WTC11 (cell line): ENCODE data around the gene BLMH.
"Not testable (repeated sequence)": the region's sequence is repeated elsewhere in the genome, so short reads cannot be mapped to it uniquely, and the experiment has no call there.

ENCODE experiments used
- CBFB ChIP-seq: sonication (generic); formaldehyde crosslinking; IDR thresholded peaks from 2 replicates; pipeline ENCODE4 v1.8.1; 2022; ENCODE audit warnings: mild to moderate bottlenecking, low read depth, missing genetic modification reagents
- CTCF ChIP-seq: fragments of 200-600 bp; IDR thresholded peaks from 2 replicates; pipeline ENCODE4 v1.8.0; 2022; ENCODE audit warnings: antibody characterized with exemption
- JUN ChIP-seq: sonication (generic); formaldehyde crosslinking; IDR thresholded peaks from 2 replicates; pipeline ENCODE4 v1.8.0; 2023; ENCODE audit warnings: mild to moderate bottlenecking, missing genetic modification reagents
- NFYB ChIP-seq: sonication (generic); formaldehyde crosslinking; conservative IDR thresholded peaks from 2 replicates; pipeline ENCODE4 v1.8.0; 2022; ENCODE audit warnings: low read depth, missing genetic modification reagents
- RELA ChIP-seq: sonication (generic); formaldehyde crosslinking; IDR thresholded peaks from 2 replicates; pipeline ENCODE4 v1.8.1; 2022; ENCODE audit warnings: missing genetic modification reagents, mild to moderate bottlenecking, borderline replicate concordance
- ZSCAN18 ChIP-seq: fragments of 250-450 bp; sonication (Bioruptor Pico); IDR thresholded peaks from 2 replicates; pipeline ENCODE4 v2.1.2; 2022; ENCODE audit warnings: mild to moderate bottlenecking, moderate library complexity
- TF ChIP-seq, protein P1 (sequence below): sonication (generic); formaldehyde crosslinking; IDR thresholded peaks from 2 replicates; pipeline ENCODE4 v1.8.1; 2023; ENCODE audit warnings: mild to moderate bottlenecking, missing genetic modification reagents
- TF ChIP-seq, protein P2 (sequence below): sonication (generic); formaldehyde crosslinking; IDR thresholded peaks from 2 replicates; pipeline ENCODE4 v1.8.0; 2022; ENCODE audit warnings: mild to moderate bottlenecking, missing genetic modification reagents
- TF ChIP-seq, protein P3 (sequence below): sonication (generic); formaldehyde crosslinking; conservative IDR thresholded peaks from 2 replicates; pipeline ENCODE4 v1.8.1; 2023; ENCODE audit warnings: mild to moderate bottlenecking, low read depth, missing genetic modification reagents, moderate library complexity

- TF ChIP-seq CTCF; CBFB; RELA (CRISPR knock-in tag); NFYB (CRISPR knock-in tag); JUN (CRISPR knock-in tag); ZSCAN18 (CRISPR knock-in tag): not testable (repeated sequence)
- TF ChIP-seq, protein P1, sequence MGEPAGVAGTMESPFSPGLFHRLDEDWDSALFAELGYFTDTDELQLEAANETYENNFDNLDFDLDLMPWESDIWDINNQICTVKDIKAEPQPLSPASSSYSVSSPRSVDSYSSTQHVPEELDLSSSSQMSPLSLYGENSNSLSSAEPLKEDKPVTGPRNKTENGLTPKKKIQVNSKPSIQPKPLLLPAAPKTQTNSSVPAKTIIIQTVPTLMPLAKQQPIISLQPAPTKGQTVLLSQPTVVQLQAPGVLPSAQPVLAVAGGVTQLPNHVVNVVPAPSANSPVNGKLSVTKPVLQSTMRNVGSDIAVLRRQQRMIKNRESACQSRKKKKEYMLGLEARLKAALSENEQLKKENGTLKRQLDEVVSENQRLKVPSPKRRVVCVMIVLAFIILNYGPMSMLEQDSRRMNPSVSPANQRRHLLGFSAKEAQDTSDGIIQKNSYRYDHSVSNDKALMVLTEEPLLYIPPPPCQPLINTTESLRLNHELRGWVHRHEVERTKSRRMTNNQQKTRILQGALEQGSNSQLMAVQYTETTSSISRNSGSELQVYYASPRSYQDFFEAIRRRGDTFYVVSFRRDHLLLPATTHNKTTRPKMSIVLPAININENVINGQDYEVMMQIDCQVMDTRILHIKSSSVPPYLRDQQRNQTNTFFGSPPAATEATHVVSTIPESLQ (CRISPR knock-in tag), result not testable (repeated sequence)
- TF ChIP-seq, protein P2, sequence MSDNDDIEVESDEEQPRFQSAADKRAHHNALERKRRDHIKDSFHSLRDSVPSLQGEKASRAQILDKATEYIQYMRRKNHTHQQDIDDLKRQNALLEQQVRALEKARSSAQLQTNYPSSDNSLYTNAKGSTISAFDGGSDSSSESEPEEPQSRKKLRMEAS, result not testable (repeated sequence)
- TF ChIP-seq, protein P3, sequence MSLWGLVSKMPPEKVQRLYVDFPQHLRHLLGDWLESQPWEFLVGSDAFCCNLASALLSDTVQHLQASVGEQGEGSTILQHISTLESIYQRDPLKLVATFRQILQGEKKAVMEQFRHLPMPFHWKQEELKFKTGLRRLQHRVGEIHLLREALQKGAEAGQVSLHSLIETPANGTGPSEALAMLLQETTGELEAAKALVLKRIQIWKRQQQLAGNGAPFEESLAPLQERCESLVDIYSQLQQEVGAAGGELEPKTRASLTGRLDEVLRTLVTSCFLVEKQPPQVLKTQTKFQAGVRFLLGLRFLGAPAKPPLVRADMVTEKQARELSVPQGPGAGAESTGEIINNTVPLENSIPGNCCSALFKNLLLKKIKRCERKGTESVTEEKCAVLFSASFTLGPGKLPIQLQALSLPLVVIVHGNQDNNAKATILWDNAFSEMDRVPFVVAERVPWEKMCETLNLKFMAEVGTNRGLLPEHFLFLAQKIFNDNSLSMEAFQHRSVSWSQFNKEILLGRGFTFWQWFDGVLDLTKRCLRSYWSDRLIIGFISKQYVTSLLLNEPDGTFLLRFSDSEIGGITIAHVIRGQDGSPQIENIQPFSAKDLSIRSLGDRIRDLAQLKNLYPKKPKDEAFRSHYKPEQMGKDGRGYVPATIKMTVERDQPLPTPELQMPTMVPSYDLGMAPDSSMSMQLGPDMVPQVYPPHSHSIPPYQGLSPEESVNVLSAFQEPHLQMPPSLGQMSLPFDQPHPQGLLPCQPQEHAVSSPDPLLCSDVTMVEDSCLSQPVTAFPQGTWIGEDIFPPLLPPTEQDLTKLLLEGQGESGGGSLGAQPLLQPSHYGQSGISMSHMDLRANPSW (CRISPR knock-in tag), result not testable (repeated sequence)
These were observed 61.7 kb downstream of the BLMH start for GRCh38 chr17:30230009-30230408.
